GM10266 (cell line): ENCODE results near the gene BAG3.
"Not testable (repeated sequence)": the region's sequence is repeated elsewhere in the genome, so short reads cannot be mapped to it uniquely, and the experiment has no call there.

ENCODE experiments used
- DNase-seq: peaks from one replicate; pipeline ENCODE4 v3.0.0; 2012; ENCODE audit errors: extremely low spot score
- CTCF ChIP-seq: IDR thresholded peaks from 2 replicates; pipeline ENCODE4 v1.5.1; 2012; ENCODE audit warnings: mild to moderate bottlenecking, low read depth; ENCODE audit not compliant: control insufficient read depth, insufficient read depth; ENCODE audit errors: missing control alignments

Gene BAG3

GRCh38 chr10:119657725-119658124, 6.5 kb downstream of the BAG3 start:
- no peak for TF ChIP-seq CTCF
- no peak for DNase-seq

GRCh38 chr10:119658274-119658673, 7.1 kb downstream of the BAG3 start:
- no peak for DNase-seq
- no peak for TF ChIP-seq CTCF

- no peak for TF ChIP-seq CTCF
- no peak for DNase-seq
These were observed 8.8 kb downstream of the BAG3 start for GRCh38 chr10:119659951-119660350.

- DNase-seq, result not testable (repeated sequence)
These were observed 11.0 kb downstream of the BAG3 start for GRCh38 chr10:119662076-119662605.

- no peak for TF ChIP-seq CTCF
- no peak for DNase-seq
These were observed 12.9 kb downstream of the BAG3 start for GRCh38 chr10:119663866-119664698.

GRCh38 chr10:119665901-119666708, 14.9 kb downstream of the BAG3 start:
- no peak for TF ChIP-seq CTCF
- DNase-seq, result no peak

GRCh38 chr10:119666709-119667004, 15.5 kb downstream of the BAG3 start:
- no peak for DNase-seq
- TF ChIP-seq CTCF, result no peak
